ENCODE results near the gene SLC48A1.

Gene SLC48A1

GRCh38 chr12:47744778-47745436 lies 28.1 kb upstream of the SLC48A1 start:
- DNase-seq (ENCODE audit: low spot score) = no peak

- DNase-seq (ENCODE audit: low spot score) = no peak
Measured at GRCh38 chr12:47745485-47746041, 27.5 kb upstream of the SLC48A1 start.

DNA sequence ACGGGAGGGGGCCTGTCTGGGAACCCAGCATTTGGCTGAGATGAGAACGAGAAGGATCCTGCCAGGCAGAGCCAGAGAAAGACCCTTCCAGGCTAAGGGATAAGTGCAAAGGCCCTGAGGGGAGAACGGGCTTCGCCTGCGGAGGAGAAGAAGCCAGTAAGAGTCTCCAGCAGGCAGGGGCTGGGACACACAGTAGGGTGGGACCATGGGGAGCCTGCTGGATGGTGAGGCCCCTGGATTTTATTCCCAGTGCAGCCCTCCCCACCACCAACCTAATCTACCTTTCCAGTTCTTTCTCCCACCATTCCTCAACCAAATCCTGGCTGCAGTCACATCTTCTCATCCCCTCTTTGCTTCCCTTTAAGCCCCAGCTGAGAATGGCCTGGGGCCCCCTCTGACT lies 27.0 kb upstream of the SLC48A1 start:
- DNase-seq (ENCODE audit: low spot score) = no peak

DNA sequence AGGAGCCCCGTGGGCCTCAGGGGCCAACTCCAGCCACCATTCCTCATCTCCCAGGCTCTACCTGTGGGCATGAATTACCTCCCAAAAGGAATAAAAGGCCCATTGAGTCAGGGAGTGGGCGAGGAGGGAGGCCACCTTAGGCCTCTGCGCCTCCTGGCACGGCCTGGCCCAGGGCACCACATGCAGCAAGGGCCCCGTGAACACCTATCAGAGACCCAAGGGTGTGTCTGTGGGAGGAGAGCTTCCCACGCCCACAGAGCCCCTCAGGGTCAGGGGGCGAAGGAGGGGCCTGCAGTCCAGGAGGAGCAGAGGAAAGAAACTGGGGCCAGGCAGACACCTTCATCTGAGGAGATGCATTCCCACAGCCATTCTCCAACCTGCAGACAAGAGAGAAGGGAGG lies 26.5 kb upstream of the SLC48A1 start:
- DNase-seq (ENCODE audit: low spot score) = no peak

DNA sequence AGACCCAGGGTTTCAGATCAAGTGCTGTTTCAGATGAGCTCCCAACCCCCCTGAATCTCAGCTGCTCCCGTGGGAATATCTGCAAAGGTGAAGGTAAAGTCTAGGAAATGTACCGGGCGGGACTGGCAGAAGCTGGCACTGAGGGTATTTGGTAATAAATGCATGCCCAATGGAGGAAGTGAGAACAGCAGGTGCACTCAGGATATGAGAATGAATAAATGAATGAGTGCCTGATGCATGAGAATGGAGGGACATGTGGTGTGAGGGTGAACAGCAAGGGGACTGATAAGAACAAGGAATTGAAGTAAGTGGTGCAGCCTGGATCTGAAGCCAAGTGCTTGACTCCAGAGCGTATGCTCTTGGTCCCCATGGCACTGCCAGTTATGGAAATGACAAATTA lies 25.9 kb upstream of the SLC48A1 start:
- no peak for DNase-seq (ENCODE audit: low spot score)

- DNase-seq (ENCODE audit: low spot score) = no peak
Measured at GRCh38 chr12:47747596-47748506, 25.2 kb upstream of the SLC48A1 start.

DNA sequence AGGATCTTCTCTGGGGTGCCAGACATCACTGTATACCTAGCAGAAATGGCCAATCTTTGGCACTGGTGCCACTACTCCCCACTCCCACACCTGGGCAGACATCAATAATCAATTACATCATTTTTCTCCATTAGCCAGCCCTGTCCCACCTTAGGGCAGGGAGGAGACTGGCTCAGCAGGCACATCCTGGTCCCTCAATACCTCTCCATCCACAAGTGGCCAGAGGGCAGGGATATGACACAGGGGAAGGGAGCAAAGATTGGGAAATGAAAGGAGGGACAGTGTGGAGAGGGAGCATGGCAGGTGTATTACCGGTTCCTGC lies 24.6 kb upstream of the SLC48A1 start:
- DNase-seq (ENCODE audit: low spot score) = no peak

DNA sequence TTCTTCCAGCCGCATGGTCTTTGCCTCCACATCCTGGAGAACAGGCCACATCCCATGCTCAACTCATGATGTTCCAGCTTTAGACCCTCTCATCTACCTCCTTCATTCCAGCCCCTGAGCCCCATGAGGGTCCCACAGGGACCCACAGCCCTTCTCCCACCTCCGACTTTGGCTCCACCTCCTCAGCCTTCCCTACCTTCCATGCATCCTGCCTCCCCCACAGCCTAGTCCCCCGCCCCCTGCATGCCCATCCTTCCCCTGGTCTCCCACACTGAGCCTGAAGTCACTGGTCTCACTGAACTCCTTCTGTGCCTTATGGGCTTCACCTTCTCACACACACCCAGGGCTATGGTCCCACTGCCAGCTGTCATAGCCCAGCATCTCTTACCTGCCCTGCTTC lies 24.1 kb upstream of the SLC48A1 start:
- no peak for DNase-seq (ENCODE audit: low spot score)

DNA sequence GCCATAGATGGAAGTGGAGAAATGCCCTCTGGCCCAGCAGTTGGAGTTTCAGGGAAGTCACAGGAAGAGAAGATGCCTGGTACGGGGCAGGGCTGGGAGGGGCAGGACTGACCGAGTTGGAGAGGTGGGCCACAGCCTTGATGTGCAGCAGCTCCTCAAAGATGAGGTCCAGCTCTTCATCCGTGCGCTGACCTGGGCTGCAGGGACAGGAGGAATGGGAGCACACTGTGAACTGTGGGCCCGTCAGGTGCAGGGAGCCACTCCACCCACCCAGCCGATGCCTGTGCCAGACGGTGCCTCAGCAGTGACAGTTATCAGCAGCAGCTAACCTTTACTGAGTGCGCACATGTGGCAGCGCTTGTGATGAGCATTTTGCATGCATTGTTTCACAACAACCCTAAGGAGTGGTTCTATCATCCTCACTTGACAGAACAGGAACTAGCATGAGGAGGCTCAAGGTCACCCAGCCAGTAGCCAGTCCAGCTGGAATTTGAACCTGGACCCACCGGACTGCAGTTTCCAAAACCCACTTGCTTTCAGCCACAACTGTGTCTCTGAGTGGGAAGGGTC lies 22.7 kb upstream of the SLC48A1 start:
- DNase-seq (ENCODE audit: low spot score) = no peak

DNA sequence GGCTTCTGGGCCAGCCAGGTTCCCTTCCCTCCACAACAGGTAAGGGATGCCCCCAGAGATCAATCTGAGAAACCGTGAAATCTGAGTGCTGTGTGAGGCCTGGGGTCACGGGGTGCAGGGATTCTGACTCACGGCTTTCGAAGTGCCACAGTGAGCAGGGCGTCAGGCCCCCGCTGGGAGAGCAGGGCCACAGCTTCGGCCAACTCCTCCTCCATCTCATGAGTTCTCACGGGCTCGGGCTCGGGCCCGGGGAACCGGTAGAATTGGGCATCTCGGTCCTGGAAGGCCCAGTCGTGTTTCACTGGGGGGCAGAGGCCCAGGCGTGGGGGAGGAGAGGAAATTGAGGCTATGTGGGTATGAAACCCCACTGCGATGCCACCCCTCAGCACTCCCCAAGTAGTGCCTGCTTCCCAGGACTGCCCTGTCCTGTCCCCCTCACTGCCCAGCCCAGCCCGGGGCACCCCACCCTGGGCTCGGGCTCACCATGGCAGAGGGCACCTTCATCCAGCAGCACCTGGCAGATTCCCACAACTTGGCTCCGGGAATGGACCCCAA lies 22.0 kb upstream of the SLC48A1 start:
- no peak for DNase-seq (ENCODE audit: low spot score)

DNA sequence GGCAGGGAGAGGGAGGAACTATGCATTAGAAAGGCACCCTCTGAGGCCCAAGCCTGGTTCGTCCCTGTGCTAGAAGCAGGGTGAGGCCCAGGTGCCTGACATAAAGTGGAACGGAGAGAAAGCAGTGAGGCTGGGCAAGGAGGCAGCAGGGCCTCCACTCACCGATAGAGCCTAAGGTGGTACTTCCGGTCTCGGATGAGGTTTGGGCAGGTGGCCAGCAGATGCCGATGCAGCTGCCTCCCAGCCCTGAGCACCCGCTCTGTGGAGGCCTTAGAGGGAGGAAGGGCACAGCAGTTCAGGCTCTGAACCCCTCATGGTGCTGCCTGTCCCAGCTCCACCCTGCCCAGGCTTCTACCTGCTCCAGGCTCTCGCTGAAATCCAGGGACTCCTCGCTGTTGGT lies 21.5 kb upstream of the SLC48A1 start:
- no peak for DNase-seq (ENCODE audit: low spot score)

- no peak for DNase-seq (ENCODE audit: low spot score)
Measured at GRCh38 chr12:47752121-47752520, 20.9 kb upstream of the SLC48A1 start.

GRCh38 chr12:47752552-47752951 lies 20.5 kb upstream of the SLC48A1 start:
- DNase-seq (ENCODE audit: low spot score) = no peak

GRCh38 chr12:47753021-47754001 lies 19.7 kb upstream of the SLC48A1 start:
- no peak for DNase-seq (ENCODE audit: low spot score)

GRCh38 chr12:47754126-47754525 lies 18.9 kb upstream of the SLC48A1 start:
- DNase-seq (ENCODE audit: low spot score) = no peak

GRCh38 chr12:47754881-47755280 lies 18.2 kb upstream of the SLC48A1 start:
- no peak for DNase-seq (ENCODE audit: low spot score)

DNA sequence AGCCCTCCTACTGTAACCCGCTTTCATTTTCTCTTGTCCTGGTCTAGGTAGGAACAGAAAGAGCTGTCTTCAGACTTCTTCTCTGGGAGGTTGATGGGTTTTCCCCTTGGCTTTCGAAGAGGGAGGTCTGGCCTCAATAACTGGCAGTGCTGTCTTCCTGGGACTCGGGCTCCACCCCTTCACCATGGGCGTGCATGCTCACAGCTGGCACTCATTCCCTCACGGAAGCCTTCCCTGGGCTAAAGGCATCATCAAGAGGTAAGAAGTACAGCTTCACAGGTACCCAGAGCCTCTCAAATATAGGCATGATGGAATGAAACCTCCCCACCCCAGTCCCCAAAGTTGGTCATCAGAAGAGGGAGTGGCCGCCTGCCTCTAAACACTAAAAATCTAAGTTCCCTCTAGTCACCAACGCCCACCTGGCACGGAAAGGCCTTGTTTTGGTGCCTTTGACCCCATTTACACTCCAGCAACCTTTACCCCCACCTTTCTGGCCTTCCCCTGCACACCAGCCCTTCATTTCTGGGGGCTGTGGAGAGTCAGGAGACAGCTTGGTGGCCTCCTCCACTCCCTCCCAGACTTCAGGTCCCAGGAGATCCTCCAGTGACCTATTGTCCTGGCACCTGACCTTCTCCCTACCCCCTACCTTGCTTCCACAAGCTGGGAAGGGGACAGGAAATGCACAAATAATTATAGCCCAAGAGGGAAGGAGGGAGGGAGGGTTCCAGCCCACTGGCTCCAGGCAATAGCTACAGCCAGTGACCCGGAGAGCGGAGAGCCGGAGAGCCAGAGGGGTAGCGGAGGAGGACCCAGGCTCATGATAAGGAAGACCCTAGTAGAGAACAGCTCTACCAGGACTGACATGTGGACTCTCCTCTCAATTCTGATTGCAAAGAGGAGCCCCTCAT lies 17.1 kb upstream of the SLC48A1 start:
- DNase-seq (ENCODE audit: low spot score) = no peak

GRCh38 chr12:47757364-47757839 lies 15.6 kb upstream of the SLC48A1 start:
- no peak for DNase-seq (ENCODE audit: low spot score)

DNA sequence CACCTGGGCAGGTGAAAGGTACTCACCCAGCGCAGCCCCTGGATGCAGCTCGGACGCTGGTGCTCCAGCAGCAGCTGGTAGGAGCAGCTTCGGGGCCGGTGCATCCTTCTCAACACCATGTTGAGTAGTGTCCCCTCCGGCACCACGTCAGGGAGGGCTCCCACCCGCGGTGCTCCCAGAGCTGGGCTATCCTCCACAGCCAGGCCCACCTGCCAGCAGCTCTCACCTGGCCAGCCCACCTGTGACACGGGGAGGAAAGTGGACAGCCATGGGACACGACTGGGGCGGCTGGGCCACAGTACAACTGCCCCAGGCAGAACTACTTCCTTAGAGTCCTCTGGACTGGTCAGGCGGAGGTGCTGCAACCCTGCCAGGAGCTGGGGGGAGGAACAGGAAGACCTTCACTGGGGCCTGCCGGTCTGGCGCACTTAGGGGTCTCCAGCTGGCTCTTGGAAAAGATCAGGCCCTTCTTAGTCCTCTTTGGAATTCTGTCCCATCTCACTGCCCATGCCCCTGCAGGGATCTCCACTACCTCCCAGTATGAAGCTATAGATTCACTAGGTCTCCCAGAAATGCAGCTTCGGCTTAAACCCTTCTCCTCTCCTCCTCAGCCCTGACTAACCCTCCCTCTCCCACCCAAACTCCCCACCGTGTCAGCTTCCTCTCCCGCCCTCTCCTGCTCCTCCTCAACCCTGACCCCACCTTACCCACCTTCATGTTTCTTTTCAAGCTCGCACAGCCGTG lies 15.0 kb upstream of the SLC48A1 start:
- DNase-seq (ENCODE audit: low spot score) = no peak

- DNase-seq (ENCODE audit: low spot score) = no peak
Measured at GRCh38 chr12:47758584-47758833, 14.5 kb upstream of the SLC48A1 start.

All from RKO (cell line).